HEK293 (cell line): ENCODE measurements around the gene ZNF260.

Experiments used
- GLIS2 ChIP-seq: fragments of 450-650 bp; formaldehyde crosslinking; IDR thresholded peaks from 2 replicates; pipeline ENCODE4 v1.5.1; 2016; ENCODE audit warnings: missing biosample characterization, missing genetic modification characterization
- HOXC10 ChIP-seq: sonication (generic); formaldehyde crosslinking; IDR thresholded peaks from 2 replicates; pipeline ENCODE4 v1.8.1; 2023; ENCODE audit warnings: mild to moderate bottlenecking, missing genetic modification reagents
- MZF1 ChIP-seq: fragments of 450-650 bp; formaldehyde crosslinking; IDR thresholded peaks from 2 replicates; pipeline ENCODE4 v1.5.1; 2017; ENCODE audit warnings: missing biosample characterization, missing genetic modification characterization, borderline replicate concordance
- PATZ1 ChIP-seq: fragments of 450-650 bp; formaldehyde crosslinking; IDR thresholded peaks from 2 replicates; pipeline ENCODE4 v1.5.1; 2016; ENCODE audit warnings: missing biosample characterization, missing genetic modification characterization
- REPIN1 ChIP-seq: fragments of 450-650 bp; formaldehyde crosslinking; IDR thresholded peaks from 2 replicates; pipeline ENCODE4 v1.5.1; 2017; ENCODE audit warnings: missing biosample characterization, missing genetic modification characterization, low read depth
- SALL2 ChIP-seq: fragments of 450-650 bp; formaldehyde crosslinking; IDR thresholded peaks from 2 replicates; pipeline ENCODE4 v1.5.0; 2017; ENCODE audit warnings: missing biosample characterization, mild to moderate bottlenecking, missing genetic modification characterization, borderline replicate concordance
- ZIC2 ChIP-seq: fragments of 450-650 bp; formaldehyde crosslinking; IDR thresholded peaks from 2 replicates; pipeline ENCODE4 v1.5.1; 2016; ENCODE audit warnings: missing biosample characterization, missing genetic modification characterization
- ZNF132 ChIP-seq: fragments of 450-650 bp; formaldehyde crosslinking; IDR thresholded peaks from 2 replicates; pipeline ENCODE4 v1.5.1; 2017; ENCODE audit warnings: missing biosample characterization, missing genetic modification characterization, borderline replicate concordance
- ZNF133 ChIP-seq: fragments of 450-650 bp; formaldehyde crosslinking; IDR thresholded peaks from 2 replicates; pipeline ENCODE4 v1.5.1; 2016; ENCODE audit warnings: missing biosample characterization, missing genetic modification characterization
- ZNF157 ChIP-seq: fragments of 450-650 bp; formaldehyde crosslinking; IDR thresholded peaks from 2 replicates; pipeline ENCODE4 v1.5.1; 2016; ENCODE audit warnings: missing biosample characterization, missing genetic modification characterization
- ZNF169 ChIP-seq: fragments of 450-650 bp; formaldehyde crosslinking; IDR thresholded peaks from 2 replicates; pipeline ENCODE4 v1.5.1; 2016; ENCODE audit warnings: missing biosample characterization, missing genetic modification characterization
- ZNF266 ChIP-seq: fragments of 450-650 bp; formaldehyde crosslinking; IDR thresholded peaks from 2 replicates; pipeline ENCODE4 v1.5.1; 2016; ENCODE audit warnings: missing biosample characterization, missing genetic modification characterization, low read depth
- ZNF391 ChIP-seq: fragments of 450-650 bp; formaldehyde crosslinking; IDR thresholded peaks from 2 replicates; pipeline ENCODE4 v1.5.1; 2016; ENCODE audit warnings: low read depth, missing biosample characterization, missing genetic modification characterization, borderline replicate concordance
- ZNF433 ChIP-seq: fragments of 450-650 bp; formaldehyde crosslinking; IDR thresholded peaks from 2 replicates; pipeline ENCODE4 v1.5.1; 2016; ENCODE audit warnings: missing biosample characterization, missing genetic modification characterization, low read depth
- ZNF449 ChIP-seq: fragments of 450-650 bp; formaldehyde crosslinking; IDR thresholded peaks from 2 replicates; pipeline ENCODE4 v1.5.1; 2017; ENCODE audit warnings: missing biosample characterization, mild to moderate bottlenecking, missing genetic modification characterization, moderate library complexity
- ZNF561 ChIP-seq: fragments of 450-650 bp; IDR thresholded peaks from 2 replicates; pipeline ENCODE4 v1.5.1; 2018; ENCODE audit warnings: missing biosample characterization, missing genetic modification characterization, borderline replicate concordance
- ZNF654 ChIP-seq: fragments of 450-650 bp; formaldehyde crosslinking; IDR thresholded peaks from 2 replicates; pipeline ENCODE4 v1.5.1; 2016; ENCODE audit warnings: low read depth, missing biosample characterization, missing genetic modification characterization
- ZNF837 ChIP-seq: fragments of 450-650 bp; formaldehyde crosslinking; IDR thresholded peaks from 2 replicates; pipeline ENCODE4 v1.5.1; 2016; ENCODE audit warnings: missing biosample characterization, missing genetic modification characterization
- ZNF843 ChIP-seq: fragments of 450-650 bp; formaldehyde crosslinking; IDR thresholded peaks from 2 replicates; pipeline ENCODE4 v1.5.1; 2016; ENCODE audit warnings: missing biosample characterization, missing genetic modification characterization
- ZSCAN23 ChIP-seq: fragments of 450-650 bp; formaldehyde crosslinking; IDR thresholded peaks from 2 replicates; pipeline ENCODE4 v1.5.1; 2016; ENCODE audit warnings: missing biosample characterization, missing genetic modification characterization
- ZSCAN5A ChIP-seq: fragments of 450-650 bp; formaldehyde crosslinking; IDR thresholded peaks from 2 replicates; pipeline ENCODE4 v1.5.1; 2016; ENCODE audit warnings: missing biosample characterization, missing genetic modification characterization
- TF ChIP-seq, protein P1 (sequence below): fragments of 450-650 bp; formaldehyde crosslinking; conservative IDR thresholded peaks from 2 replicates; pipeline ENCODE4 v1.5.1; 2016; ENCODE audit warnings: low read depth, missing biosample characterization, missing genetic modification characterization
- TF ChIP-seq, protein P2 (sequence below): fragments of 450-650 bp; formaldehyde crosslinking; IDR thresholded peaks from 2 replicates; pipeline ENCODE4 v1.5.1; 2016; ENCODE audit warnings: missing biosample characterization, missing genetic modification characterization
- TF ChIP-seq, protein P3 (sequence below): fragments of 450-650 bp; formaldehyde crosslinking; IDR thresholded peaks from 2 replicates; pipeline ENCODE4 v1.5.1; 2016; ENCODE audit warnings: missing biosample characterization, missing genetic modification characterization, low read depth
- TF ChIP-seq, protein P4 (sequence below): fragments of 450-650 bp; formaldehyde crosslinking; IDR thresholded peaks from 2 replicates; pipeline ENCODE4 v1.5.1; 2016; ENCODE audit warnings: missing biosample characterization, missing genetic modification characterization

The ZNF260 gene

GRCh38 chr19:36573020-36573894, 45.2 kb upstream of the ZNF260 start, which contains the start of gene ZNF529 (continued):
- TF ChIP-seq ZNF157 (peak; percentile 65), ZNF266 (peak; percentile 77), GLIS2 (tag by site-specific recombination) (peak; percentile 84), ZSCAN23 (peak; percentile 93; the same call in 1 of the 2 replicates), SALL2 (tag by site-specific recombination) (no peak), ZNF843 (tag by site-specific recombination) (peak; percentile 95), ZNF169 (tag by site-specific recombination) (peak; percentile 96), REPIN1 (tag by site-specific recombination) (peak; percentile 98), ZNF561 (peak; percentile 87), HOXC10 (CRISPR knock-in tag) (no peak), PATZ1 (peak; percentile 98), MZF1 (tag by site-specific recombination) (peak; percentile 10; the same call in 1 of the 2 replicates), ZNF133 (tag by site-specific recombination) (peak; percentile 82), ZNF654 (tag by site-specific recombination) (no peak), ZNF449 (tag by site-specific recombination) (peak; percentile 65; the same call in 1 of the 2 replicates), ZNF433 (no peak), ZIC2 (peak; percentile 57), ZNF391 (tag by site-specific recombination) (peak; percentile 94), ZNF837 (tag by site-specific recombination) (peak; percentile 94), ZNF132 (tag by site-specific recombination) (no peak), ZSCAN5A (tag by site-specific recombination) (peak; percentile 94)
- TF ChIP-seq, protein P1, sequence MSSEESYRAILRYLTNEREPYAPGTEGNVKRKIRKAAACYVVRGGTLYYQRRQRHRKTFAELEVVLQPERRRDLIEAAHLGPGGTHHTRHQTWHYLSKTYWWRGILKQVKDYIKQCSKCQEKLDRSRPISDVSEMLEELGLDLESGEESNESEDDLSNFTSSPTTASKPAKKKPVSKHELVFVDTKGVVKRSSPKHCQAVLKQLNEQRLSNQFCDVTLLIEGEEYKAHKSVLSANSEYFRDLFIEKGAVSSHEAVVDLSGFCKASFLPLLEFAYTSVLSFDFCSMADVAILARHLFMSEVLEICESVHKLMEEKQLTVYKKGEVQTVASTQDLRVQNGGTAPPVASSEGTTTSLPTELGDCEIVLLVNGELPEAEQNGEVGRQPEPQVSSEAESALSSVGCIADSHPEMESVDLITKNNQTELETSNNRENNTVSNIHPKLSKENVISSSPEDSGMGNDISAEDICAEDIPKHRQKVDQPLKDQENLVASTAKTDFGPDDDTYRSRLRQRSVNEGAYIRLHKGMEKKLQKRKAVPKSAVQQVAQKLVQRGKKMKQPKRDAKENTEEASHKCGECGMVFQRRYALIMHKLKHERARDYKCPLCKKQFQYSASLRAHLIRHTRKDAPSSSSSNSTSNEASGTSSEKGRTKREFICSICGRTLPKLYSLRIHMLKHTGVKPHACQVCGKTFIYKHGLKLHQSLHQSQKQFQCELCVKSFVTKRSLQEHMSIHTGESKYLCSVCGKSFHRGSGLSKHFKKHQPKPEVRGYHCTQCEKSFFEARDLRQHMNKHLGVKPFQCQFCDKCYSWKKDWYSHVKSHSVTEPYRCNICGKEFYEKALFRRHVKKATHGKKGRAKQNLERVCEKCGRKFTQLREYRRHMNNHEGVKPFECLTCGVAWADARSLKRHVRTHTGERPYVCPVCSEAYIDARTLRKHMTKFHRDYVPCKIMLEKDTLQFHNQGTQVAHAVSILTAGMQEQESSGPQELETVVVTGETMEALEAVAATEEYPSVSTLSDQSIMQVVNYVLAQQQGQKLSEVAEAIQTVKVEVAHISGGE, result peak; percentile 94
- TF ChIP-seq, protein P2, sequence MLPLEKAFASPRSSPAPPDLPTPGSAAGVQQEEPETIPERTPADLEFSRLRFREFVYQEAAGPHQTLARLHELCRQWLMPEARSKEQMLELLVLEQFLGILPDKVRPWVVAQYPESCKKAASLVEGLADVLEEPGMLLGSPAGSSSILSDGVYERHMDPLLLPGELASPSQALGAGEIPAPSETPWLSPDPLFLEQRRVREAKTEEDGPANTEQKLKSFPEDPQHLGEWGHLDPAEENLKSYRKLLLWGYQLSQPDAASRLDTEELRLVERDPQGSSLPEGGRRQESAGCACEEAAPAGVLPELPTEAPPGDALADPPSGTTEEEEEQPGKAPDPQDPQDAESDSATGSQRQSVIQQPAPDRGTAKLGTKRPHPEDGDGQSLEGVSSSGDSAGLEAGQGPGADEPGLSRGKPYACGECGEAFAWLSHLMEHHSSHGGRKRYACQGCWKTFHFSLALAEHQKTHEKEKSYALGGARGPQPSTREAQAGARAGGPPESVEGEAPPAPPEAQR (tag by site-specific recombination), result peak; percentile 96
- TF ChIP-seq, protein P3, sequence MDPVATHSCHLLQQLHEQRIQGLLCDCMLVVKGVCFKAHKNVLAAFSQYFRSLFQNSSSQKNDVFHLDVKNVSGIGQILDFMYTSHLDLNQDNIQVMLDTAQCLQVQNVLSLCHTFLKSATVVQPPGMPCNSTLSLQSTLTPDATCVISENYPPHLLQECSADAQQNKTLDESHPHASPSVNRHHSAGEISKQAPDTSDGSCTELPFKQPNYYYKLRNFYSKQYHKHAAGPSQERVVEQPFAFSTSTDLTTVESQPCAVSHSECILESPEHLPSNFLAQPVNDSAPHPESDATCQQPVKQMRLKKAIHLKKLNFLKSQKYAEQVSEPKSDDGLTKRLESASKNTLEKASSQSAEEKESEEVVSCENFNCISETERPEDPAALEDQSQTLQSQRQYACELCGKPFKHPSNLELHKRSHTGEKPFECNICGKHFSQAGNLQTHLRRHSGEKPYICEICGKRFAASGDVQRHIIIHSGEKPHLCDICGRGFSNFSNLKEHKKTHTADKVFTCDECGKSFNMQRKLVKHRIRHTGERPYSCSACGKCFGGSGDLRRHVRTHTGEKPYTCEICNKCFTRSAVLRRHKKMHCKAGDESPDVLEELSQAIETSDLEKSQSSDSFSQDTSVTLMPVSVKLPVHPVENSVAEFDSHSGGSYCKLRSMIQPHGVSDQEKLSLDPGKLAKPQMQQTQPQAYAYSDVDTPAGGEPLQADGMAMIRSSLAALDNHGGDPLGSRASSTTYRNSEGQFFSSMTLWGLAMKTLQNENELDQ (tag by site-specific recombination), result no peak
- TF ChIP-seq, protein P4, sequence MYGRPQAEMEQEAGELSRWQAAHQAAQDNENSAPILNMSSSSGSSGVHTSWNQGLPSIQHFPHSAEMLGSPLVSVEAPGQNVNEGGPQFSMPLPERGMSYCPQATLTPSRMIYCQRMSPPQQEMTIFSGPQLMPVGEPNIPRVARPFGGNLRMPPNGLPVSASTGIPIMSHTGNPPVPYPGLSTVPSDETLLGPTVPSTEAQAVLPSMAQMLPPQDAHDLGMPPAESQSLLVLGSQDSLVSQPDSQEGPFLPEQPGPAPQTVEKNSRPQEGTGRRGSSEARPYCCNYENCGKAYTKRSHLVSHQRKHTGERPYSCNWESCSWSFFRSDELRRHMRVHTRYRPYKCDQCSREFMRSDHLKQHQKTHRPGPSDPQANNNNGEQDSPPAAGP, result peak; percentile 100
